Ecto neural progenitor cell (in vitro differentiated cells): ENCODE measurements around the gene NFATC1.
"Not testable (repeated sequence)": the region's sequence is repeated elsewhere in the genome, so short reads cannot be mapped to it uniquely, and the experiment has no call there.

ENCODE experiments used
- DNase-seq: peaks from one replicate; pipeline ENCODE4 v3.0.0-alpha.2; 2018; ENCODE audit warnings: low spot score

Gene NFATC1

DNA sequence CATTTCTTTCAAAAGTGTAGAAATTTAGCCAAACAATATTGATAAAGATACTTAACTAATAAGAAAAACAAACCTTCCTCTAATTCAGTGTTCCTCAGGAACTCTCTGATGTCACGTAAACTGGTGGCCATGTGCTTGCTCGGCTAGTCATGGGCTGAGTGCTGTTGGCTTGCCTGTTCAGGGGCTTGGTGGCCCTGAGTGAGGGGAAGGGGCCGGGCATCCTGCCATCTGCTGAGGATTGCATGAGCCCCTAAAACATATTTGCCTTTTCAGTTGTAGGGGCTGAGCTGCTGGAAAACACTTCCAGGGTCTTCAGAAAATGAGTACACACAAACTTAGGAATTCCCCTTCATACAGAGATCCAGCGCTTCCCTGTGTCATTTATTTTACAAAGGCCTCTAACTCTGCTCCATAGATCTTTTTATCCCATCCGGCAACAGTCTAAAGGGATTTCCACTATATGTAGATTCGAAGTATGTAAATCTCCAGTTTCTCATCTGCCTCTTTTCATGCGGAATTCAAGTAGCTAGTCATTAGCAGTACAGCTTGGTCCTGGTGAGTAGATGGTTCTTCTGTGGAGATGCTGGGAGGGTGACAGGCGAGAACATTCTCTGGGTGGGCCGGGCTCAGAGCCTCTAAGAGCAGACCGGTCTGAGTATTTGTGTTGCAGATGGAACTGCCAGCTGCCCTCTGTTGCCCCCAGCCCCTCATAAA is 20.1 kb upstream of the NFATC1 start:
- no peak for DNase-seq

DNA sequence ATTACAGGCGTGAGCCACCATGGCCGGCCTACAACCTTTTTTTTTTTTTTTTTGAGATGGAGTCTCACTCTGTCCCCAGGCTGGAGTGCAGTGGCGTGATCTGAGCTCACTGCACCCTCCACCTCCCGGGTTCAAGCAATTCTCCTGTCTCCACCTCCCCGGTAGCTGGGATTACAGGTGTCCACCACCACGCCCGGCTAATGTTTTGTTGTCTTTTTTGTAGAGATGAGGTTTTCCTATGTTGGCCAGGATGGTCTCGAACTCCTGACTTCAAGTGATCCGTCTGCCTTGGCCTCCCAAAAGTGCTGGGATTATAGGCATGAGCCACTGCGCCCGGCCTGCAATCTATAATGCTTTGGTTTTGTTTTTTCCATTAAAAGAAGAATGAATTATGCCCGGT is 19.1 kb upstream of the NFATC1 start:
- DNase-seq, result not testable (repeated sequence)

GRCh38 chr18:79377187-79377891 is 18.4 kb upstream of the NFATC1 start:
- no peak for DNase-seq

GRCh38 chr18:79378536-79379250 is 17.0 kb upstream of the NFATC1 start:
- DNase-seq, result peak; percentile 93

DNA sequence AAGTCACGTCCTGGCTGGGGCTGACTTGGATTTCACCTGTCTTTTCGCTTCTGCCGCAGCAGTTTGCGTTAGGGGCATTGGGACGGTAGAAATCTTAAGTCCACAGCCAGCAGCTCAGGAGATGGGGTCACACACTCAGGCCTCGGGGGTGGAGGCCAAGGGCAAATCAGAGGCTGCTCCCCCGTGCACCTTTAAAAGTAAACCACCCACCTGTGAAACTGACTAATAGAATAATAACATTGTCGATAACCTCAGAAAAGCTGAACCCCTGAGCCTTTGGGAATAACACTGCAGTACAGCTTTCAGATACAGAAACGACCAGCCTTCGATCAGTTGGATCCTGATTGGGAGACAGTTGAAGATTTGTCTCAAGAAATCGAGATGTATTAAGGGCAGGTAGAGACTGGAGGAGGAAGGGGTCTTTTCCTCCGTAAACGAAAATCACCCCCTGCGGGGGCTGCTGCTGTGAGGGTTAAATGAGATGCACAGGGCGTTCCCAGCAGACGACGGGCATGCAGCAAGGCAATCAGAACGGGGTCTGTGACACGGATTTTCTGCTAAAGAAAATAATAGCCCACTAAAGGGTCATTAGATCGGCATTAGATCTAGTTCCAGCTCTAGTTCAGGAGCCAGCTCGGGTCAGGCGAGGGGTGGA is 16.4 kb upstream of the NFATC1 start:
- DNase-seq, result no peak

DNA sequence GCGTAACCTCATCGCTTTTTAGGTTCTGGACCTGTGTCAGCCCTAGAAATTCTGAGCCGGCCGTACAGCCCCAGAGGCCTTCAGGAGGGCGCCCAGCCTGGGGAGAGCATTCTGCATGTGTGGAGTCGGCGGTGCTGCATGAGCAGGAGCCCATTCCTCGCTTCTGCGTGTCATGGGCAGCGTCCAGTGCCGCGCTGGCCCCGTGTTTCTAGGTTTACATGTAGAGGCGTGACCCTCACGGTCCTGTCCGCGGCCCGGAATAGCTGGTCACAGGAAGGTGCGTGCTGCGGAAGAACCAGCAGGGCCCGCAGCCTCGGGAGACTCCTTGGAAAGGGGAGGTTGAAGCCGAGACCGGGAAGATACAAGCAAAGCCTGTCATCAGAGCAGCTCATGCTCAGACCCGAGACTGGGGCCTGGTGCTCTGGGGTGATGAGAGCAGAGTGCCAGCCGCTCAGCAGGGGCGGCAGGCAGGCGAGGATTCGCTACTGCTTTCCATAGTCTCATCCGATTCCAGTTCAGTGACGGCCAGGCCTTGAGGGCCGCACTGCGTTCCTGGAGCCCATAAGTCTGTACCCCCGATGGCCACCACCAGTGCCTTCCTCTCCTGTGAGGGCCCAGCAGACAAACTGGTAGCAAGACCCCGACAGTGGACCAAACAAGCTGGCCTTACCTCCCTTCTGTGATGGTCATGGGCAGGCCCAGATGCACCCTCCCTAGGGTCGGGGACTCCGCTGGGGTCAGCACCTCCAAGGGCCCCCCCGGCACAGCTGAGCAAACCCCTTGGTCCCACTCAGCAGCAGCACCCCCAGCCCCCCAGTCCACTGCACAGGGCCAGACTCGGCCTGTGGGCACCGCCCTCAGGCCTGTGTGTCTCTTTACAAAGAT is 15.6 kb upstream of the NFATC1 start:
- no peak for DNase-seq

DNA sequence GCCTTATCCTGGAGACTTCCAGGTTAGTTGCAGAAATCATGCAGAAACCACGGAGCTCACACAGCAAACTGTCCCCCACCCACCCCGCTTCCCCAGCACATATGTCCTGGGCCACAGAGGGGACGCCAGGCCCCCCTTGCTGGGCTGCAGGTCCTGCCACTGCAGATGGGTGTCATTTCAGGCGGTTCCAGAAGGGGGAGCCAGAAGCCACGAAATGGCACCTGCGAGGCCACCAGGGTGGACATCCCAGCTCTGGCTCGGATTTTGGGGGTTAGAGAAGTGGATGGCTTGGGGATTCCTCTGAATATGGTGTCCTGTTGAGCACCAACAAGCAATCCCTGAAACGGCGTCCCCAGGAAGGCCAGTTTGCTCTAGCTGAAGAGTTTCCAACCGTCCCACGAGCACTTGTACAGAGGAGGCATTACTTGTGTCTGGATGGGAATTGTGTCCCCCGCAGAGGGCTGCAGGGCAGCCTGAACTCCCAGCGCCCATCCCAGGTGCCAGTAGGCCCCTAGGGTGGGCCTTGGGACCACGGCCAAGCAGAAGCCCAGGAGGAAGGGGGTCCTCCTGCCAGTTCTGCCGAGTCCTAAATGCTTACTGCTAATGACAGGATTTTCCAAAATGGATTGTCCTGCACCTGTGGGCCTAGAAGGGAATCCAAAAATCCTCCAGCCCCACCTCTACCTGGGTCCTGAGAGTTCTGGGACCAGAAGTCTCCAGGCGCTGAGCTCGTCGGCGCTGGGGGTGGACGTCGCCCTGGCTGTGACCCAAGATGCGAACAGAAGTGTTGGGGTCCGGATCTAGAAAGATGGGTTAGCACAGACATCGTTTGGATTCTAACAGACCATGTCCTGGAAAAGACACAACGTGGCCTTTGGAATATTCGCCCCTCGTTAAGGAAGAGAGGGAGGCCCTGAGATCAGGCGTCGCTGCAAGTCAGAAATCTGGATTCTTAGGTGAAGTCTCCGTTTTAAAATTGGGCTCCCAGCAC is 14.6 kb upstream of the NFATC1 start:
- DNase-seq, result peak; percentile 90

GRCh38 chr18:79381811-79382311 is 13.9 kb upstream of the NFATC1 start:
- DNase-seq, result no peak

DNA sequence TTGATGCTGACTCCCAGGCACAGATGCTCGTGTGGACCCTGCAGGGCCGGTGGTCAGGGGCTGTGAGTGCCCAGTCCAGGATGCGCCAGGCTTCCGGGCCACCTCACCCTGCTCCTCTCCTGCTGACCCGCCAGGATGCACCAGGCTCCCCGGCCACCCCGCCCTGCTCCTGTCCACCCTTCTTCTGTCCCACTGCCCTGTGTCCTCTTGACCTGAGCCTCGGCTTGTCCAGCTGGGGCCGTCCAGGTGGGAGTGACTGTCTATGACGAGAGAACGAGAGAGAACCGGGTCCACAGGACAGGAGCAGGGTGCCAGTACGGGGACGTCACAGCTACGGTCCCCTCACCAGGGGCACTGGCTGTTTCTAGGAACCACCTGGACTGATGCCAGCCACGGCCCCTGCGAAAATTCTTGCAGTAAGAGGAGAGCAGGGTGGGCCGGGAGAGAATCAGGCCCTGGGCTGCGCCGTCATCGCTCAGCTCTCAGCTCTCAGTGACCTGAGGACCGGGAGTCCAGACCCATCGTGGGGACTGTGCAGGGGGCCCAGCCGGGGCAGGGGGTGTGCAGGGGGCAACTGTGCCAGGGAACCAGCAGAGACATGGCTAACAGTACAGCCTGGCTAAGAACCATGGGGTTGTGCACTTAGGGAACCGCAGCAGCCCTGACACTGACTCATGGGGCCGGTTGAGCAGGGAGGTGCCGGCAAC is 12.9 kb upstream of the NFATC1 start:
- no peak for DNase-seq

- no peak for DNase-seq
These were observed 12.2 kb upstream of the NFATC1 start for GRCh38 chr18:79383388-79384056.

DNA sequence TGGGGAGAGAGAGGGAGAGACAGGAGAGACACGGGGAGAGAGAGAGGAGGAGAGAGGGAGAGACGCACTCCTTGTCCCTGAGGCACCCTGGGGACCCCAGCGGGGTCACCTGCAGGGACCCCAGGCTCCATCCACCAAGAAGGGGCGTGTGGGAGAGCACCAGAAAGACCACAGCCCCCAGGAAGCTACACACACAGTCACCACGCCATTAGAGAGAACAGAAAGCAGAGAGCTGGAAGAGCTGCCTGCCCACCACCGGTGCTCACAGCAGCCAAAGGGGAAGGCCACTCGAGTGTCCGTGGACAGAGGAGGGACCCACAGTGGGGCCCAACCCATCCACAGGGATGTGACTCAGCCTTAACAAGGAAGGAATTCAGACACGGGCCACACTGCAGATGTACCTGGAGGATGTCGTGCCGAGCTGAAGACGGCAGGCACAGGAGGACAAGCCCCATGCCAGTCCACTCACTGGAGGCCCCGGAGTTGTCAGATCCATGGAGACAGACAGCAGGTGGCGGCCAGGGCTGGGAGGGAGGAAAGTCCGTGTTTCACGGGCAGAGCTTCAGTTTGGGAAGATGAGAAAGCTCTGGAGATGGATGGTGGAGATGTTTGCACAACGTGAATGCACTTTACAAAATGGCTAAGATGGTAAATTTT is 11.5 kb upstream of the NFATC1 start:
- DNase-seq, result no peak

GRCh38 chr18:79384834-79385233 is 10.9 kb upstream of the NFATC1 start:
- DNase-seq, result no peak

GRCh38 chr18:79385326-79385707 is 10.4 kb upstream of the NFATC1 start:
- DNase-seq, result no peak

DNA sequence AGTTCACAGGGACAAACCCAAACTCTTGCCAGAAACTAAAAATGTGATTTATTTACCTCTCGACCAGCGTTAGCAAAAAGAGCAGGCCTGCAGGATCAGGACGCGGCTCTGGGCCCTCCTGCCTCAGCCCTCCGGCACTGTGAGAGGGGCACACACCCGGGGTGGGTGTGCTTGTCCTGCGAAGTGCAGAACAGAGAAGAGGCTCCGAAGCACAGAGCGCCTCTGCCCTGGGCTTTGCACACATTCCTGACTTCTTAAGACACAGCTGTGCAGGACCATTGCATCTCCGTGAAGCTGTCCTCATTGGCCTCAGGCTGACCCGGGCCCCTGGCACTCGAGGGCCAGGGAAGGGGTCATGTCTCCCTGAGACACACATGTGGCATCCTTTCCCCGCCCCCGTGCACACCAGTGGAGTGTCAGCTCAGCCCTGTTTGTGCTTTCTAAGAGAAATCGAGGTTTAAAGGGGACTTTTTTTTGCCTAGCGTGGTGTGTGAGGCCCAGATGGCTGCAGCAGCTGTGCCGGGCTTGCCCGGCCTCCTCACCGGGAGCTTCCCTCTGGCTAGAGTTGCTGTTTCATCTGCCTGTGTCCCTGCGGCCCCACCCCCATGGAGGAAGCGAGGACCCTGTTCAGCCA is 9.9 kb upstream of the NFATC1 start:
- no peak for DNase-seq

DNA sequence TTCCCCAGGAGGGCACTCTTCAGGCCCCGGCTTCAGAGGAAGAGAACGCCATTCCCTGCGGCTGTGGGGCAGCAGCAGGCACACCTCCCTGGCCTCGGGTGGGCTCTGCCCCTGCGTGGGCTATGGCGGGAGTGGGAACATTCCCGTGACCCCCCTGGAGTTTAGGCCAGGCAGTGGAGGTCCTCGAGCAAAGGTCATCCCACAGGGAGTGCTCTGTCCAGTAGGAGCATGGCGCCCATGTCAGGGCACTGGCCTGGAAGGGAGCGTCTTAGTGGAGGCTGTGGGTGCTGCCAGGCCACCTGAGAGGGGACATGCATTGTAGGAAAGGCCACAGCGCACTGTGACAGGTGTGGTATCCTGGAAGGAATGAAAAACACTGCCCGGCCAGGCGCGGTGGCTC is 9.2 kb upstream of the NFATC1 start:
- DNase-seq, result no peak

DNA sequence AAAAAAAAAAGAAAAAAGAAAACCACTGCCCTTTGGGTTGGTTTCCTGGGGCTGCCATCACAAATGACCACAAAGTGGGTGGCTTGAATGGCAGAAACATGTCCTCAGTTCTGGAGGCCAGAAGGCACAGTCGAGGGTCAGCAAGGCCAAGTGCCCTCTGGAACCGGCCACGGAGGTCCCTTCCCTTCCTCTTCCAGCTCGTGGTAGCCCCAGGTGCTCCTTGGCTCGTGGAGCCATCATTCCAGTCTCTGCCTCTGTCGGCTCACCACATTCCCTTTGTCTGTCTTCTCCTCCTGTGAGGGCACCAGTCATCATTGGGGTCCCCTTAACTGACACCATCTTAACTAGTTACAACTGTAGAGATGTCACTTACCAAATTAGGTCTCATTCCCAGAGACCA is 8.5 kb upstream of the NFATC1 start:
- no peak for DNase-seq

- no peak for DNase-seq
These were observed 8.1 kb upstream of the NFATC1 start for GRCh38 chr18:79387615-79388014.

DNA sequence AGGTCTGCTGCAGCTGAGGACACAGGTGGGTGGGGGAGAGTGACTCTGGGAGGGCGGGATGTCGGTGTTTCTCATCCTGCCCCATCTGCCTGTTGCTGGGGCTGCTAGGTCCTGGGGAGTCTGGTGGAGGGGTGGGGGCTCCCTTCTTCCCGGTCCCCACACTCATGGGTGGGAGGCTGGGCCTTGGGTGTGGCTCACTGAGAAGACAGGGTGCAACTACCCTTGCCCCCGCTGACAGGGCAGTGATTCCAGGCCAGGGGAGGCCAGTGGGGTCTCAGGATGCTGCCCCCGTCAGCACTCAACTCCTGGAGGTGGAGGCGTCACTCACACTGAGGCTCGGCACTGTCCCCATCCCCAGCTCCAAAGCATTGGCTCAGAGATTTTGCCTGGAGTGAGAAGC is 7.7 kb upstream of the NFATC1 start:
- no peak for DNase-seq
